GM21390 (cell line): Measurements from ENCODE around the gene GLYAT.
A peak's percentile ranks its signal among the peaks of the same experiment; 100 is the strongest.
"Not testable (repeated sequence)": the region's sequence is repeated elsewhere in the genome, so short reads cannot be mapped to it uniquely, and the experiment has no call there.

Experiments
- ATAC-seq: cut with Tn5 transposase; IDR thresholded peaks from one replicate; pipeline ENCODE4 v1.9.1; 2021; ENCODE audit not compliant: unreplicated experiment

GLYAT gene

GRCh38 chr11:58685973-58686722, 45.6 kb downstream of the GLYAT start:
- ATAC-seq = no peak

- ATAC-seq = not testable (repeated sequence)
Measured at GRCh38 chr11:58682660-58683059, 49.1 kb downstream of the GLYAT start.

GRCh38 chr11:58677536-58677935, 54.2 kb downstream of the GLYAT start:
- not testable (repeated sequence) for ATAC-seq

GRCh38 chr11:58676563-58677135, 55.1 kb downstream of the GLYAT start:
- ATAC-seq = no peak

GRCh38 chr11:58675334-58676155, 56.2 kb downstream of the GLYAT start:
- peak; percentile 96 for ATAC-seq

- ATAC-seq = no peak
Measured at GRCh38 chr11:58674609-58675008, 57.1 kb downstream of the GLYAT start.

GRCh38 chr11:58671983-58672633, 59.6 kb downstream of the GLYAT start:
- no peak for ATAC-seq

GRCh38 chr11:58659910-58660570, 71.7 kb downstream of the GLYAT start:
- ATAC-seq = no peak

- no peak for ATAC-seq
Measured at GRCh38 chr11:58659404-58659803, 72.3 kb downstream of the GLYAT start.
